Middle frontal gyrus (tissue), 1 donor: ENCODE data around the gene SLC6A7.

ENCODE experiments used
- DNase-seq: peaks from one replicate; pipeline ENCODE4 v3.0.0-alpha.2; 2015; ENCODE audit warnings: low spot score; ENCODE audit errors: extremely low spot score

SLC6A7 gene

DNA sequence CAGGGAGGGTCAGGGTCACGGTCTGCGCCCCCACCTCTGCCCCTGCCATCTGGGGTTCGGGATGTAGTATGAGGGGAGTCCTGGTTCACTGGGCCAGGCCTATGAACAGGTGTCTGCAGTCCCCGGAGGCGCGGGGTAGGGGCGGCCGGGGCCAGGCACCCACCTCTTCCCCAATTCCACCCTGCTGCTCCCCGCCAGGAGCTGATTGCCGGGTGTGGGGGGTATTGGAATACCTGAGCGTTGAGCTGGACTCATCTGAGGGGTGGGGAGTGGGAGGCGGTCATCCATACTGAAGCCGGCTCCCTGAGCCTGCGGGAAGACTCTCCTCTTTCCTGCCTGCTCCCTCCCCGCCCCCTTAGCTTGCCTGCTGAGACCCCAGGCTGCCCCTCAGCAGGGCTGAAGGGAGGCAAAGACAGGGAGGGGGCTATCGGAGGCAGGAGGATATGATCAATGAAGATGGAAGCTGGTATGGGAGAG, 679 bp downstream of the SLC6A7 start:
- DNase-seq: no peak

GRCh38 chr5:150190987-150191386, 1.1 kb downstream of the SLC6A7 start:
- DNase-seq: no peak

DNA sequence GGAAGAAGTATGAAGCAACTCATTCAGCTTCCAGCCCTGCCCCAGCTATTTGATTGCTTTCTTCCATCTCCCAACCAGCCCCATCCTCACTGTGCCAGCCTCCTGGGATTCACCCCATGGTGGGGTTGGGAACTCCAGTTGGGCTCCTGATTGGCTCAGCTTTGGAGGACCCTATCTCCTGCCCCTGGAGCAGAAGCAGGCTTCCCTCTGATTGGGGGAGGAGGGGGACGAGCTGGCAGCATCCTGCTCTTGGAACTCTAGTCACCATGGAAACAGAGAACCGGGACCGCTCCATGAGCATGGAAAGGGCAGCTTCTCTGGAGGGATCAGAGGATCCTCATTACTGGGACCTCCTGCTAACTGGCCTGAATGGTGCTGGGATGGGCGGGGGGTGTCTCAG, 2.6 kb downstream of the SLC6A7 start:
- DNase-seq: no peak

DNA sequence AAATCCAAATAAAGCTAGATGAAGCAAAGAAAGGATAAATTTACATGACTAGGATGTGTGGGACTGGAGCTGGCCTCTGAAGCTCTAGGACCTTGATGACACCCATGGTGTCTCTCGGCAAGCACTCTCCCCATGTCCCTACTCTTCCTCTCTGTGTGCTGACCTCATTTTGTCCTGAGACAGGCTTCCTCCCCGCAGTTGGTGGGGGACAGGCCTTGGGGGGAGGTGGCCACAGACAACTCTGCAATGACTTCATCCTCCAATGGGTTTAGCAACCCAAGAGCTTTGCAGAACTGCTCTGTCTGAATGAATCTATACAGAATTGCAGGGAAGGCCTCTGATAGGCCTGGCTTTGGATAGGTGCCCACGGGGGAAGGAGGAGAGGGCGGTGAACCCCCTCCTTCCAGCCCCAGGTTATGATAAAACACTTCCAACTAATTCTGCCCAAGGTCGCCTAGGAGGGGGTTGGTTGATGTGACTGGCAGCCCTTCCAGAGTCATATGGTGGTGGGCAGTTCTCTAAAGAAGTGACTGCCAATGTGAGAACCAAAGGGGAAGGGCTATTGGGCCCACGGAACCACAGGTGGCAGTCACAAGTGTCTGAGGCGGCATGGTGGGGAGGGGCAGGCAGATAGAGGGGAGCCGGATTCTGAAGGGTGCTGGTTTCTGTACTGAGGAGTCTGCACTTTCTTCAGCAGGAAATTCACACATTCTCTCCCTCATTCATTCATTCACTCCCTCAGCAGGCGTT, 6.0 kb downstream of the SLC6A7 start:
- no peak for DNase-seq

- no peak for DNase-seq
Measured at GRCh38 chr5:150196514-150196913, 6.7 kb downstream of the SLC6A7 start.

GRCh38 chr5:150196986-150197385, 7.1 kb downstream of the SLC6A7 start:
- no peak for DNase-seq

GRCh38 chr5:150197476-150197875, 7.6 kb downstream of the SLC6A7 start:
- no peak for DNase-seq

GRCh38 chr5:150202501-150202900, 12.6 kb downstream of the SLC6A7 start:
- DNase-seq: no peak

- no peak for DNase-seq
Measured at GRCh38 chr5:150203832-150204589, 14.1 kb downstream of the SLC6A7 start.

GRCh38 chr5:150204590-150204960, 14.7 kb downstream of the SLC6A7 start:
- no peak for DNase-seq

- no peak for DNase-seq
Measured at GRCh38 chr5:150206098-150206778, 16.4 kb downstream of the SLC6A7 start.

GRCh38 chr5:150206779-150207115, 16.9 kb downstream of the SLC6A7 start:
- DNase-seq: no peak

DNA sequence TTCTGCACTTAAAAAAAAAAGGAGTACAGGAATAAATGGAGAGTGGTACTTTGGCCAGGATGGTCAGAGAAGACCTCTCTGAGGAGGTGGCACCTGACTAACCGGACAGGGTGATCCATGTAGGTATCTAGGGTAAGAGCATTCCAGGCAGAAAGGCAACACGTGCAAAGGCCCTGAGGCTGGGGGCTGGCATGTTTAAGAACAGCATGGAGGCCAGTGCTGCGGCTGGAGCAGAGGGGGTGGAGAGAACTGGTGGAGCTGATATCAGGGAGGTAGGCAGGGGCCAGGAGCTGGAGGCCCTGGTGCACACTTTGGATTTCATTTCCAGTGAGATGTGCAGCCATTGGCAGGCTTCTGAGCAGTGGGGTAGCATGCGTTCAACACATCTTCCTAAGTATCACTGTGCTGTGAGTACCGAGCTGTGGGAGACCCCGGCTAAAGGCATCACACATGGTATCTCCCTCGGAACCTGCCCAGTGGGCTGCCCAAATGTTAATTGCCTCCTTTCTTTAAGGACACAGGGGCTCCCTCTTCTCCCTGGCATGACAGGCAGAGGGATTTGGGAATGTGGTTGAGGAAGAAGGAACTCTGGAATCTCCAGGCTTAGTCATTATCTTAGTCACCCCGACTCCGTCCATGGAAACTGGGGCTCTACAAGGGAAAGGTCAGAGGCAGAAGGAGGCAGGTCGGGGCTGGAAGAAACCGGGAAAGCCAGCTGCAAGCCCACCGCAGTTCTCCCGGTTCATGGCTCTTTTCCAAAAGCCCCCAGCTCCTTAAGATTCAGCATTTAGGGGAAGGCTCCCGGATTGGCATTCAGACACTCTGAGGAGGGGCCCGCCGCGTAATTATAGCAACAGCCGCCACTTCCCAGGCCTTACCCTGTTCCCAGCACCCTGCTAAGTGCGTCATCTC, 18.6 kb downstream of the SLC6A7 start:
- no peak for DNase-seq

- DNase-seq: no peak
Measured at GRCh38 chr5:150209099-150209635, 19.3 kb downstream of the SLC6A7 start.

DNA sequence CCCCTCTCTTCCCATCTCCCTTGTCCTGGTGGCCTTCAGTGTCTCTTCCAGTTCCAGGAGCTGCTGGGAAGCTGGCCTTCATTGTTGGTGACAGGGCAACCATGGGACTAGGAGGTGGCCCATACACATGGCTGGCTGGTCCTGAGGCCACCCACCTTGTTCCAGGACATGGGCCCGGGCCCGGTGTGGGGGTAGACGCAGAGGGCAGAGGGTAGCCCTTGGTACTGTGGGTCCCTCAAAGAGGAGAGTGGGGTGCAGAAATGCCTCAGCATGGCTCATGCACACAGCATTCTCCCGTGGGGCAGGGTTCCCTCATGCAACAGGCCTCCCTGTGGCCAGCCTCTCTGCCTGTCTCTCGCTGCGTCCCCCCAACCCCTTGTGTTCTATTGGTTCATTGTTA, 20.8 kb downstream of the SLC6A7 start:
- no peak for DNase-seq

GRCh38 chr5:150211156-150212030, 21.5 kb downstream of the SLC6A7 start:
- no peak for DNase-seq

- no peak for DNase-seq
Measured at GRCh38 chr5:150213530-150213929, 23.7 kb downstream of the SLC6A7 start.

GRCh38 chr5:150214289-150214688, 24.4 kb downstream of the SLC6A7 start:
- DNase-seq: no peak

GRCh38 chr5:150215979-150216944, 26.4 kb downstream of the SLC6A7 start:
- no peak for DNase-seq
